IMR-90 (cell line): ENCODE measurements around the gene YAF2. TPM values are rescaled to one million over a fixed set of nuclear protein-coding genes. Genes with fewer than 3 reads are reported as not detected.

Source experiments
- ATAC-seq: fragments of 200-7000 bp; cut with Tn5 transposase; 2 replicates; pipeline ENCODE4 v1.9.1; 2020; ENCODE audit warnings: low read depth, mild to moderate bottlenecking, moderate library complexity
- BruUV-seq: library from RNA; stranded (reverse); fragments of 400-500 nt; replicated peaks from 2 replicates; lab custom pipeline; 2021; lab: Mats Ljungman, UMichigan
- CTCF ChIA-PET: fragments of 300-600 bp; formaldehyde crosslinking; extraction: SDS; loops from one replicate; lab custom pipeline; 2021; ENCODE audit warnings: antibody characterized with exemption; lab: Yijun Ruan, JAX
- POLR2A ChIA-PET: fragments of 300-600 bp; sonication (Branson Sonifier 250); formaldehyde crosslinking; loops from one replicate; lab custom pipeline; 2022; ENCODE audit warnings: antibody characterized with exemption; ENCODE audit not compliant: unreplicated experiment; lab: Charles Lee
- DNase-seq: peaks from one replicate; pipeline ENCODE4 v3.0.0; 2013
- H2AFZ ChIP-seq: replicated peaks from 2 replicates; pipeline ENCODE3; 2013; ENCODE audit warnings: low read length, mild to moderate bottlenecking; ENCODE audit not compliant: poor library complexity
- H2AK5ac ChIP-seq: 2 replicates; pipeline ENCODE4 v1.6.1; 2013; ENCODE audit warnings: low read depth, low read length, inconsistent platforms
- H2AK9ac ChIP-seq: replicated peaks from 2 replicates; pipeline ENCODE3; 2013; ENCODE audit warnings: mild to moderate bottlenecking, low read depth, low read length, moderate library complexity; ENCODE audit not compliant: poor library complexity
- H2BK120ac ChIP-seq: 2 replicates; pipeline ENCODE4 v1.6.1; 2013; ENCODE audit warnings: low read depth, low read length, inconsistent platforms
- H2BK15ac ChIP-seq: 3 replicates; pipeline ENCODE4 v1.6.1; 2013; ENCODE audit warnings: low read depth, low read length, inconsistent platforms
- H2BK20ac ChIP-seq: 2 replicates; pipeline ENCODE4 v1.6.1; 2013; ENCODE audit warnings: low read depth, mild to moderate bottlenecking, inconsistent platforms, low read length, moderate library complexity
- H2BK5ac ChIP-seq: 2 replicates; pipeline ENCODE4 v1.6.1; 2013; ENCODE audit warnings: mild to moderate bottlenecking, low read depth, low read length, inconsistent platforms; ENCODE audit not compliant: poor library complexity, severe bottlenecking
- H3K14ac ChIP-seq: replicated peaks from 2 replicates; pipeline ENCODE4 v1.6.1; 2013; ENCODE audit warnings: low read depth, low read length, inconsistent platforms
- H3K18ac ChIP-seq: 2 replicates; pipeline ENCODE4 v1.6.1; 2013; ENCODE audit warnings: low read depth, low read length, control low read depth
- H3K23ac ChIP-seq: 2 replicates; pipeline ENCODE4 v1.6.1; 2013; ENCODE audit warnings: low read depth, low read length, inconsistent platforms
- H3K27ac ChIP-seq: 2 replicates; pipeline ENCODE4 v1.5.1; 2013; ENCODE audit warnings: mild to moderate bottlenecking, control low read depth, low read length; ENCODE audit not compliant: insufficient read depth
- H3K27me3 ChIP-seq: 2 replicates; pipeline ENCODE4 v1.6.1; 2013; ENCODE audit warnings: low read length; ENCODE audit not compliant: control insufficient read depth, insufficient read depth
- H3K36me3 ChIP-seq: 2 replicates; pipeline ENCODE4 v1.6.1; 2013; ENCODE audit warnings: low read length, mixed read lengths; ENCODE audit not compliant: control insufficient read depth, insufficient read depth
- H3K4ac ChIP-seq: 2 replicates; pipeline ENCODE4 v1.6.1; 2013; ENCODE audit warnings: low read depth, low read length, inconsistent platforms
- H3K4me1 ChIP-seq: 2 replicates; pipeline ENCODE4 v1.6.1; 2013; ENCODE audit warnings: low read length, mixed read lengths; ENCODE audit not compliant: control insufficient read depth, insufficient read depth
- H3K4me2 ChIP-seq: 2 replicates; pipeline ENCODE4 v1.6.1; 2013; ENCODE audit warnings: low read depth, mild to moderate bottlenecking, control low read depth, low read length, moderate library complexity
- H3K4me3 ChIP-seq: 2 replicates; pipeline ENCODE4 v1.5.1; 2013; ENCODE audit warnings: low read depth, mild to moderate bottlenecking, control low read depth, low read length, moderate library complexity; ENCODE audit not compliant: insufficient read depth
- H3K56ac ChIP-seq: 2 replicates; pipeline ENCODE4 v1.6.1; 2013; ENCODE audit warnings: low read length, inconsistent platforms; ENCODE audit not compliant: insufficient read depth; ENCODE audit errors: extremely low read depth
- H3K79me1 ChIP-seq, 2 experiments: 2 replicates each; pipeline ENCODE4 v1.6.1; 2013; ENCODE audit warnings: low read length in 2 of 2, inconsistent platforms in 1 of 2, low read depth in 1 of 2
- H3K9ac ChIP-seq: 2 replicates; pipeline ENCODE4 v1.6.1; 2013; ENCODE audit warnings: low read depth, low read length, control low read depth
- H3K9me1 ChIP-seq: 2 replicates; pipeline ENCODE4 v1.6.1; 2013; ENCODE audit warnings: low read length, inconsistent platforms; ENCODE audit not compliant: insufficient read depth
- H3K9me3 ChIP-seq: 2 replicates; pipeline ENCODE4 v1.6.1; 2013; ENCODE audit warnings: low read length; ENCODE audit not compliant: control insufficient read depth, insufficient read depth
- H4K20me1 ChIP-seq: 2 replicates; pipeline ENCODE4 v1.6.1; 2013; ENCODE audit warnings: low read length, inconsistent platforms; ENCODE audit not compliant: insufficient read depth
- H4K5ac ChIP-seq: 2 replicates; pipeline ENCODE4 v1.6.1; 2013; ENCODE audit warnings: mild to moderate bottlenecking, low read depth, low read length, control low read depth
- H4K8ac ChIP-seq, 2 experiments: 2 replicates each; pipeline ENCODE4 v1.6.1; 2013; ENCODE audit warnings: low read depth in 2 of 2, low read length in 2 of 2, control low read depth in 1 of 2, inconsistent platforms in 1 of 2
- H4K91ac ChIP-seq: 2 replicates; pipeline ENCODE4 v1.6.1; 2013; ENCODE audit warnings: low read depth, low read length, inconsistent platforms; ENCODE audit not compliant: insufficient read depth
- BHLHE40 ChIP-seq: fragments of 150-350 bp; IDR thresholded peaks from 2 replicates; pipeline ENCODE4 v1.6.1; 2016; ENCODE audit warnings: mild to moderate bottlenecking, low read depth, low read length
- FOS ChIP-seq: fragments of 150-350 bp; IDR thresholded peaks from 2 replicates; pipeline ENCODE4 v1.6.1; 2016; ENCODE audit warnings: low read depth, low read length
- NFE2L2 ChIP-seq: fragments of 150-350 bp; IDR thresholded peaks from 2 replicates; pipeline ENCODE4 v1.6.1; 2016; ENCODE audit warnings: low read depth, mild to moderate bottlenecking, low read length
- WGBS, 2 experiments: methylation state at CpG; one replicate each; pipeline versions ENCODE4 v1.1.5 to v1.1.7; 2013; ENCODE audit warnings: missing lambda C conversion rate in 2 of 2; ENCODE audit not compliant: insufficient read length in 1 of 2; ENCODE audit errors: extremely low coverage in 2 of 2; 5-methylcytosine and 5-hydroxymethylcytosine counted together
- dilution Hi-C: fragments of 300-500 bp; cut with HindIII; formaldehyde crosslinking; loops from one replicate; pipeline ENCODE4 v1.14.3; 2018; ENCODE audit warnings: low sequenced_read_pairs; ENCODE audit not compliant: unreplicated experiment
- in situ Hi-C: fragments of 300-500 bp; cut with MboI; formaldehyde crosslinking; loops from 3 replicates; pipeline ENCODE4 v1.14.3; 2019; ENCODE audit warnings: low sequenced_read_pairs, inconsistent platforms, mixed read lengths
- intact Hi-C: fragments of 100-400 bp; cut with micrococcal nuclease; formaldehyde crosslinking; loops from 2 replicates; pipeline ENCODE4 v1.10.0; 2022
- polyA plus RNA-seq, 3 experiments: library from polyadenylated mRNA; depleted of rRNA; stranded (reverse); fragments of >200 nt; gene quantifications; 2 replicates each; pipeline ENCODE4 v1.2.3, GENCODE V29; 2012; ENCODE audit warnings: low replicate concordance in 1 of 3
- total RNA-seq: library from RNA; depleted of rRNA; stranded (reverse); fragments of >200 nt; gene quantifications from 2 replicates; pipeline ENCODE4 v1.2.3, GENCODE V29; 2012

The YAF2 gene
- total and polyA plus RNA-seq, 2 of the 4 experiments (the other 2 are of a cell fraction): 7.9 to 14.2 TPM

GRCh38 chr12:42174978-42175377 lies 63.1 kb downstream of the YAF2 start:
- WGBS, 2 experiments: no CpG with 5 or more reads among the region's 1 CpG
- in situ Hi-C loops: no loop called here

More at GRCh38 chr12:42174978-42175377, 63.1 kb downstream of the YAF2 start:
- Histone ChIP-seq H2AK9ac (no peak overlapping the region), H3K27me3 (no peaks in the 10 kb centered on the region), H3K4me3 (no peak overlapping the region), H3K27ac (no peak overlapping the region), H2BK15ac (no peak overlapping the region), H3K4ac (no peak overlapping the region), H2BK120ac (no peak overlapping the region), H2BK20ac (no peak overlapping the region), H2BK5ac (no peak overlapping the region), H3K18ac (no peak overlapping the region), H3K9me1 (no peaks in the 10 kb centered on the region), H3K4me1 (no peaks in the 10 kb centered on the region), H2AK5ac (no peak overlapping the region), H4K5ac (no peak overlapping the region), H3K4me2 (no peak overlapping the region), H4K8ac (no peak overlapping the region), H3K14ac (no peak overlapping the region), H2AFZ (no peak overlapping the region), H3K9me3 (no peaks in the 10 kb centered on the region), H3K9ac (no peak overlapping the region), H4K20me1 (no peaks in the 10 kb centered on the region), H4K91ac (no peak overlapping the region), H3K79me1 (peaks cover 21 to 30% of the 10 kb centered on the region in 2 experiments; a peak in 3 of 4 replicates), H3K36me3 (0 out of 2 replicates have a peak, but pooled peaks cover 4% of the 10 kb centered on the region), H3K23ac (no peak overlapping the region), H3K56ac (no peak overlapping the region)
- intact Hi-C loops: no loop called here
- CTCF ChIA-PET: no interaction called here
- BruUV-seq: no TSS peak
- TF ChIP-seq FOS (no peak), BHLHE40 (no peak), NFE2L2 (no peak)
- ATAC-seq (no peak), DNase-seq (no peak)
- dilution Hi-C loops: no loop called here
- POLR2A ChIA-PET: no interaction called here
